ENCODE data around the gene RBBP4.

The RBBP4 gene

DNA sequence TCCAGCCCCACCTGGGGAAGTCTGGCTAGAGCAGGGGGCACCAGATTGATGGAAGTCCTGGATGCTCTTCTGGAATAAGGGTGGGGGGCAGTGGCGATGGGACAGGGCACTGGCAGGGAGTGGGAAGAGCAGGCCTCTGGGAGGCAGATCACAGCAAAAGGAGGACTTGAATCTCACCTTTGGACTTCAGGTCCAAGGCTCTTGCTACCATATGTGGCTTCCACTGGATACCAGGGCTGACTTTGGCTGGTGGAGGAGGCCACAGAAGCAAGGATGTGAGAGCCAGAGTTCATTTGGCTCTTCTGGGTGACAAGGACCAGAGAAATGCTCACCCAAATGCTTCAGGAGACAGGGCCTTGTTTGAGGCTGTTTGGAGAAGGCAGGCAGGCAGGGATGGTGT lies 67.5 kb downstream of the RBBP4 start:
- DNase-seq (ENCODE audit: low read depth in 1 of 2, low spot score in 1 of 2) = no peak

DNA sequence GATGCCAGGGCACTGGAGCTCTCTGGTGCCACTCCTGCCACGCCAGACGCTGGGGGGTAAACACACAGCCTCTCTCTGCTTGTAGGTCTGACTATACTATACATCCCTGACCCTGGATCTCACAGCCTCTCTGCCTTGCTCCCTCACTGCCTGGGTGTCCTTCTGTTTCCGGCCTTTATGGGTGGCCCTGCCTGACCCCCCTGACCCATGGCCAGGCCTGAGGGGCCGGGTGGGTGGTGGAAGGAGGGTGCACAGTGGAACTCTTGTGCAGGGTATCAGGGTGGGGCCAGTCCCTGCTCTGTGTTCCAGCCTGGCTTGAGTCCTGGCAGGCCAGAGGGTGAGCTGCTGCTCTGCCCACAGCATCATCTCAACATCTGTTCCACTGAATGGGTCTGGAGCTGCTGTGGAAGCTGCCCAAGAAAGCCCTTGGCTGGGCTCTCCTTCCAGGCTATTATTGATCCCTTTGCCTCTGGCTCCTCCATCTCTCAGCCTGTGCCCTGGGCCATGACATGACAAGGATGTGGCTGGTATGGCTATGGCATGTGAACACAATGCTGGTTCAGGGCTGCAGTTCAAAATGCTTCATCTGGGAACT lies 68.8 kb downstream of the RBBP4 start:
- no peak for DNase-seq (ENCODE audit: low read depth in 1 of 2, low spot score in 1 of 2)

DNA sequence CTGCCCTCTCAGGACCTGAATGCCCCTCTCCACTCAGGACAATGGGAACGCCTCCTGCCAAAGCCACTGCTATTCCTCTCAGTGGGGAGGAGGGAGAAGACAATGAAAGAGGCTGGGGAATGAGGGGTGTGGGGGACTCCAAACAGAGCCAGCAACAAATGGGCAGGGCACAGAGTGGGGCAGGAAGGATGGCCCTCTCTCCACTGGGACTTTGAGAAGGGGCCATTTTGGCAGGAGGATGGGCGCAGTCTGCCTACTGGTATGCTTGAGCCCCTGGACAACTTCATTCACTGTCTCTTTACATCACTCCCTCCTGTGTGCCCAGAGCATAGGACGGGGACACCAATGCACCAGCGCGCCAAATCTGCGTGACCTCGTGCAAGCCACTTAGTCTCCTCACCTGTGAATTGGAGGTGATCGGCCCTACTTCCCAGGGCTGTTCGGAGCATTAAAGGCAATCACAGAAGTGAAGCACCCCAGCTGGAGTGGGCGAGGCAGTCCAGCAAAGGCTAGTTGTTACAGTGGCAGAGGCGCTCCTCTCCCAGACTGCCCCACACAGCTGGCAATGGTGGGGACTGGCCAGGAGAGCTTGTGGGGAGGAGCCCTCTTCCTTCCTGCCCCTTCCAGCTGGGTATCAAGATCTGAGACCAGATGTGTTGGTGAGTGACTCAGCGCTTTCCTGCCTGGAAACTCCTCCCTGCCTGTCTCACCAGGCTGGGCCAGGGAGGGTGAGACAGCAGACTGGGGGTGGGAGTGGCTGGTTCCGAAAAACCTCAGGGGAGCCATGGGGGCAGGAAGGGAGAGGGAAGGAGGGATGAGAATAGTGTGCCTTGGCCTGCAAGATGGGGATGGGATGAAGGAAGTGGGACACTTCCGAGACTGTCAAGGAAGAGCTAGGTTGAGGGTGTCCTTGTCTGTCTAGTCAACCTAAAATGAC lies 73.9 kb downstream of the RBBP4 start:
- no peak for DNase-seq (ENCODE audit: low read depth in 1 of 2, low spot score in 1 of 2)

DNA sequence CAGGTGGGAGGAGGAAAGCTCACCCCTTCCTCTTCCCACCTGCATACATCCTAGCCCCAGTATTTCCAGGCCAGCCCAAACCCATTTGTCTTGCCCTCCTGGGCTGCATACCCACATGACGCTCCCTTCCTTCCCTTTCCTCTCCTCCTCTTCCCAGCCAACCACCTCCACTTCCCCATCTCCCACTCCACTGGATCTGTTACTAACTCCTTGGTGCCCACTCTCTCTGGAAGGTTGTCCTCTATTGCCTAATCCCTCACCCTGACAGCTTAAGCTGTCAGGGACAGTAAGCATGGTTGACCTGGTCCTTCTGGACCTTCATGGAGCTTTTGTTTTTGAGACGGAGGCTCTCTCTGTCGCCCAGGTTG lies 74.6 kb downstream of the RBBP4 start:
- no peak for DNase-seq (ENCODE audit: low read depth in 1 of 2, low spot score in 1 of 2)

DNA sequence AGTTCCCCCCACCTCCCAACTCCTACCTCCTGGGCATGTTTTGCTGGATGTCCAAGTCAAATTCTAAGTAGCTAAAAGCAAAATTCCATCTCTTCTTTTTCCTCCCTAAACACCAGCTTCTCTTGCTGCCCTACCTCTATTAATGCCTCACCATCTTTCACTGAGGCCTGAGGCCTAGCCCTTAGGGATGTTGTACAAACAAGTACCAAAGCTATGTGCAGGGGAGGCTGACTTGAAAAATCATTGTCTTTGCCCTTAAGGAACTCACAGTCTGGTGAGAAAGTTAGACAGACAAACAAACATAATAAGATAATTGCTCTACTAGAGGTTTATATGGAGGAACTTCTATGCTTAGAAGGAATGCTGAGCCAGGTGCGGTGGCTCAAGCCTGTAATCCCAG lies 76.9 kb downstream of the RBBP4 start:
- no peak for DNase-seq (ENCODE audit: low read depth in 1 of 2, low spot score in 1 of 2)

DNA sequence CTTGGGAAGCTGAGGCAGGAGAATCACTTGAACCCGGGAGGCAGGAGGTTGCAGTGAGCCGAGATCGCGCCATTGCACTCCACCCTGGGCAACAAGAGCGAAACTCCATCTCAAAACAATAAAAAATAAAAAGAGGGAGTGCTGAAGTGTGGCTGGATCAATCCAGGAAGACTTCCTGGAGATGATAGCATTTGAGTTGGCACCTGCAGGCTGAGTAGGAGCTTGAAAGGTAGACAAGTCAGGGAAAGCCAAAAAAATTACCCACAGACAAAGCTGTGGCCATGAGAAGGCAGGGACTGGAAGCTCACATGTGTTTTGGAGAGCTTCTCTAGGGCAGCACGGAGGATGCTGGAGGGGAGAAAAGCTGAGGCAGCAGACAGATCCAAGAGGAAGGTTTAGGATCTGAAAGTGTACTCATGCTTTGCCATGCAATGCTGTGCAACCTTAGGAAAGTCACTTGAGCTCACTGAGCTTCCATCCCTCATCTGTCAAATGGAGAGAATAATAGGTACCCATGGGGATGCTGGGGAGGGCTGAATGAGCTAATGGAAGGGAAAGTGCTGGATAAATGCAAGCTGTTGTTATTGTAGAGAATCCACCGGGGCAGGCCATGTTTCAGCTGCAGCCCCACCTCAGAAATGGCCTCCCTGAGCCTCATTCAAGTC lies 77.5 kb downstream of the RBBP4 start:
- no peak for DNase-seq (ENCODE audit: low read depth in 1 of 2, low spot score in 1 of 2)

DNA sequence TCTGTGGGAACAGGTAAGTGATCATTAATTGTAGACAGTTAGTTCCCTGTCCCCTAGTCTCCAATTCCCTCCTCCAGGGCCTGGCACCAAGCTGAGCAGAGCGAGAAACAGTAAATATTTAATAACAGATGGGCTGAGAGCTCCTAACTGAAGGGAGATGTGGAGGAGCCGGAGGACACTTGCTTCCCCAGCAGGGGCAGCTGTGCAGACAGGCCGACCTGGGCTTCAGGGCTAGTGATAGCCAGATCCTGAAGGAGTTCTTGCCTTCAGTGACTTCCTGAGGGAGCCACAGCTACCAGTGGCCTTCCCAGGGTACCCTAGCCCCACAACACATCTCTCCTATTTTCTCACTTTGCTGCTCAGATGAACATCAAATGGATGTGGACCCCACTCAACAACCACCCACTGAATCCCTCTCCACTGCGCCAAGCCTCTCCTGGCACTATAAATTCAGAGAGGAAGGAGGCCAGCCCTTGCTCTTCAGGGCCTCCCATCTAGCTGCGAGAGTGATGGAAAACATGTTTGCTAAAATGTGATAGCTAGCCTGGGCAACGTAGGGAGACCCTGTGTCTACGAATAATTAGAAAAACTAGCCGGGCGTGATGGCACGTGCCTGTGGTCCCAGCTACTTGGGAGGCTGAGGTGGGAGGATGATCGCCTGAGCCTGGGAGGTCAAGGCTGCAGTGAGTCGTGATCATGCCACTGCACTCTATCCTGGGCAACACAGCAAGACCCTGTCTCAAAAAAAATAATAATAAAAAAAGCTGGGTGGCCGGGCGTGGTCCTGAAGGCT lies 78.4 kb downstream of the RBBP4 start:
- DNase-seq (ENCODE audit: low read depth in 1 of 2, low spot score in 1 of 2) = no peak

DNA sequence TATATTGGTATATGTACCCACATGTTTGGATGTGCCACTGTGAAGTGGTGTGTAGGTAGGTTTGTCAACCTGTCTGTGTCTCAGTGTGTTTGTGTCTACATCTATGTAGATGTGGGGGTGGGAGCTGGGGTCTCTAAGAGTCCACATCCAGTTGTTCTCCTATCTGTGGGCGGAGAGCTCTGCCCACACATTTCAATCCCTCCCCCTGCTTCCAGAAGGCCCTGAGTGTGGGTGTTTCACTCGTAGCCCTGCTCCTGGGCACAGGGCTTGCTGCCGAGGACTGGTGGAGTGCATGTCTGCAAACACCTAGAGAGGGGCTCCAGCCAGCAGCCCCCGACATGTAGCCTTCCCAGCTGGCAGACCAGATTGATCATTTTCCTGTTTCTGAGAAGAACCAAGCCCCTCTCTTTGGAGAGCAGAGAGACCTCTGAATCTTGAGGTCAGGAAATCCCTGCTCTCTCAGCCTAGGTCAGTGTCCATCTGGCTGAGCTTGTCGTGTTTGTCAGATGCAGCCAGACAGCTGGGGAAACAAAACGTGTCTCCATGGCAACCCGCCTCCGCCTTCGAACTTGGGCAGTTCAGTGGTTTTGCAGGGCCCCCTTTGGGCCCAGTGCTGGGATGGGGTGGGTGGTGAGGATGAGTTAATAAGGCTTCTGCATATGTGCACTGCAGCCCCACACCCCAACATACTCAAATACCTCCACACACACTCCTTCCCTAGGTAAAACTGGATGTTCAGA lies 82.7 kb downstream of the RBBP4 start:
- DNase-seq (ENCODE audit: low read depth in 1 of 2, low spot score in 1 of 2) = no peak

Measured in activated T-helper 1 cell treated with anti-CD3 and anti-CD28 coated beads, Interleukin-2, amount 50 U/mL, for 16 hours (primary cell).